Fibroblast of lung (primary cell): ENCODE measurements around the gene DOK1. TPM values are rescaled to one million over a fixed set of nuclear protein-coding genes. Genes with fewer than 3 reads are reported as not detected.

Experiments used
- DNase-seq, 2 donors: peaks; one replicate each; pipeline versions ENCODE4 v3.0.0 to v3.0.0-alpha.2; 2010; ENCODE audit warnings: low read depth in 2 of 2
- H2AFZ ChIP-seq: 2 replicates; pipeline ENCODE4 v1.5.1; 2012; ENCODE audit warnings: low read length, control low read depth, inconsistent platforms
- H3K27ac ChIP-seq: 2 replicates; pipeline ENCODE4 v1.5.1; 2011; ENCODE audit warnings: low read length, control low read depth; ENCODE audit not compliant: insufficient read depth
- H3K27me3 ChIP-seq: 2 replicates; pipeline ENCODE4 v1.5.1; 2011; ENCODE audit warnings: mild to moderate bottlenecking, low read length; ENCODE audit not compliant: control insufficient read depth, insufficient read depth
- H3K36me3 ChIP-seq: 2 replicates; pipeline ENCODE4 v1.5.1; 2011; ENCODE audit warnings: low read length; ENCODE audit not compliant: control insufficient read depth, insufficient read depth
- H3K4me1 ChIP-seq: 2 replicates; pipeline ENCODE4 v1.5.1; 2011; ENCODE audit warnings: low read length; ENCODE audit not compliant: control insufficient read depth, insufficient read depth; ENCODE audit errors: extremely low read depth
- H3K4me2 ChIP-seq: 2 replicates; pipeline ENCODE4 v1.5.1; 2011; ENCODE audit warnings: low read length, control low read depth; ENCODE audit not compliant: insufficient read depth; ENCODE audit errors: extremely low read depth
- H3K4me3 ChIP-seq, 4 experiments: fragments of 200-600 bp in 1 of 4; sonication (generic) in 1 of 4; replicated peaks in 1 of 4; 2 replicates each; pipeline ENCODE4 v1.5.1; 2011 to 2016; ENCODE audit warnings: low read length in 4 of 4, low read depth in 3 of 4, mild to moderate bottlenecking in 3 of 4, control low read depth in 2 of 4, inconsistent platforms in 1 of 4, mixed read lengths in 1 of 4; ENCODE audit not compliant: insufficient read depth in 1 of 4; ENCODE audit errors: control extremely low read depth in 1 of 4
- H3K79me2 ChIP-seq: 2 replicates; pipeline ENCODE4 v1.5.1; 2012; ENCODE audit warnings: mild to moderate bottlenecking, low read length, inconsistent platforms; ENCODE audit not compliant: control insufficient read depth, insufficient read depth
- H3K9ac ChIP-seq: 2 replicates; pipeline ENCODE4 v1.5.1; 2011; ENCODE audit warnings: mild to moderate bottlenecking, low read length, control low read depth; ENCODE audit not compliant: insufficient read depth
- H3K9me3 ChIP-seq: 2 replicates; pipeline ENCODE4 v1.5.1; 2012; ENCODE audit warnings: low read depth, low read length; ENCODE audit not compliant: control insufficient read depth, insufficient read depth
- H4K20me1 ChIP-seq: 2 replicates; pipeline ENCODE4 v1.5.1; 2011; ENCODE audit warnings: low read length; ENCODE audit not compliant: control insufficient read depth, insufficient read depth; ENCODE audit errors: extremely low read depth
- CTCF ChIP-seq, 2 donors: IDR thresholded peaks in 1 of 2; conservative IDR thresholded peaks in 1 of 2; 1 replicate in 1 of 2; 2 replicates in 1 of 2; pipeline ENCODE4 v1.5.1; 2011 to 2012; ENCODE audit warnings: low read length in 2 of 2, control low read depth in 1 of 2, inconsistent platforms in 1 of 2, low read depth in 1 of 2, mild to moderate bottlenecking in 1 of 2
- EZH2 ChIP-seq: IDR thresholded peaks from 2 replicates; pipeline ENCODE4 v1.5.1; 2012; ENCODE audit warnings: low read length, control low read depth, mild to moderate bottlenecking; ENCODE audit errors: missing control alignments
- polyA plus RNA-seq, 2 donors: library from polyadenylated mRNA; depleted of rRNA in 1 of 2; stranded (reverse) in 1 of 2; unstranded in 1 of 2; fragments of >200 nt; gene quantifications; 2 replicates each; pipeline ENCODE4 v1.2.1, GENCODE V29; 2011 to 2012; ENCODE audit warnings: missing spikeins in 1 of 2
- total RNA-seq: library from RNA; depleted of rRNA; stranded (reverse); fragments of >200 nt; gene quantifications from 2 replicates; pipeline ENCODE4 v1.2.1, GENCODE V29; 2014

Gene DOK1
- total and polyA plus RNA-seq, 2 donors (not counting 1 experiment from before 2014, with no cell fraction given), result 11.4 to 31.7 TPM

DNA sequence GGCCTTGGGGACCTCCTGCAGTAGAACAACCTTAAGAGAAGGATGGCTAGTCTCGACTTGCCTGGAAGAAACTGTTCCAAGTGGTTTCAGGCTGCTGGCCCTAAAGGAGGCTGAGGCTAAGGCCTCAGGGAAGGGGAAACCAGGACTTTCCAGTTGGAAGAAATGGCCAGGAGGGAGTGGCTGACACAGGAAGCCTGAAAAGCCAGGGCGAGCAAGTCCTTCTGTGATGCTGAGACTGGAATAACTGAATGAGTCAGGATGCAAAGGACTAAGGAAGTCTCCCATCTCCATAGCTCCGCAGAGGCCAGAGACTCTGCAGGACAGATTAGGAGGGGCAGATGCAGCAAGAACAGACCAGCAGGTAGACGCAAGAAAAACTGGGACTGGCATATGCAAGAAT, 17.4 kb upstream of the DOK1 start:
- DNase-seq, result no peak
- no peak overlapping the region for H3K27ac ChIP-seq

DNA sequence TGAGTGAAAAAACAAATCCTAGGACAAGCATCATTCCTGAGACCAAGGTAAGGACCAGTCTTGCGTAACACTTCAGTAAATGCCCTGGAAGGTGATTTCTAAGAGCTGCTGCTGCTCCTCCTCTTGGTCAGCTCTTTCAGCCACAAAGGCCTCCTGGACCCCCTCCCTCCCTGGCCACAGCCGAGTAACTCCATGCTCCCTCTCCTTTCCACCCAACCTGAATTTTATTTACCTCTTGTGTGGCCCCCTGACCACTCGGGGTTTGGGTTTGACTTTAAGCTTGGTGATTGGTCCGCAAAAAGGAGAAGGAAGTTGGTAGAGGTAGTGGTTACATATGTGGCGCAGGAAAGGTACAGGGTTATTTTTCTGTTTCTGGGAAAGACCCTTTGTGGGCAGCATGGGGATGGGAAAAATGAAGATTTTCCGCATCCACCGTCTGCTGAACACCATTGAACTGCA, 15.6 kb upstream of the DOK1 start:
- no peak for DNase-seq
- Histone ChIP-seq H3K27ac (no peak overlapping the region), H3K36me3 (peaks cover 1% of the 10 kb centered on the region), H4K20me1 (no peaks in the 10 kb centered on the region), H3K9me3 (no peaks in the 10 kb centered on the region), H3K4me2 (no peak overlapping the region), H2AFZ (no peak overlapping the region), H3K79me2 (no peaks in the 10 kb centered on the region), H3K4me3 (no peak overlapping the region), H3K27me3 (peaks cover 2% of the 10 kb centered on the region), H3K4me1 (no peaks in the 10 kb centered on the region), H3K9ac (no peak overlapping the region)
- TF ChIP-seq EZH2 (no peak), CTCF (conservative IDR thresholded peaks at IDR 0.05 in 1 of 2, IDR thresholded peaks at IDR 0.05 in 1 of 2; ENCODE audit: low read depth in 1 of 2, low read length in 2 of 2) (no peak)

More for the DNA sequence above, 17.4 kb upstream of the DOK1 start:
- H3K9ac ChIP-seq, result no peak overlapping the region
- no peaks in the 10 kb centered on the region for H3K79me2 ChIP-seq
- H3K4me3 ChIP-seq, result no peak overlapping the region
- no peaks in the 10 kb centered on the region for H3K4me1 ChIP-seq
- no peaks in the 10 kb centered on the region for H3K9me3 ChIP-seq
- H2AFZ ChIP-seq, result no peak overlapping the region
- peaks cover 2% of the 10 kb centered on the region for H3K27me3 ChIP-seq
- H3K4me2 ChIP-seq, result no peak overlapping the region
- peaks cover 5% of the 10 kb centered on the region for H3K36me3 ChIP-seq
- H4K20me1 ChIP-seq, result no peaks in the 10 kb centered on the region
- TF ChIP-seq CTCF (conservative IDR thresholded peaks at IDR 0.05 in 1 of 2, IDR thresholded peaks at IDR 0.05 in 1 of 2; ENCODE audit: low read depth in 1 of 2, low read length in 2 of 2) (no peak), EZH2 (no peak)

DNA sequence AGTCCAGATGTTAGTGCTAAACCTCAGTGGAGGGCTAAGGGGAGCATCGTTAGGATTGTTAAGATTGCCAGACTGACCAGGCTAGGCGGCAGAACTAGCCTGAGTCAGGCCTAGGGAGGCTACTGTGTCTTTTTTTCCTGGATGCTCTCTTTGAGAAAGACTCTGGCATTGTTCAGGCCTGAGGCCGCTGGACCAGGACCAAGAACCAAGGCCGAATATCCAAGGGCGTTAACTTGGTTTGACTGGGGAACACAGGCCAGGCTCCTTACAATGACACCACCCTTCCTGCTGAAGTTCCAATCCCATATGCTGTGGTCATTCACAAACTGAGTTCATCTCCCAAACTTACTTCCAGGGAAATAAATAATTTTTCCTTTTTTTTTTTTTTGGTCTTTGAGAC, 14.2 kb upstream of the DOK1 start:
- no peaks in the 10 kb centered on the region for H3K4me1 ChIP-seq
- no peaks in the 10 kb centered on the region for H3K9me3 ChIP-seq
- no peak overlapping the region for H3K4me2 ChIP-seq
- no peak overlapping the region for H3K4me3 ChIP-seq
- no peak overlapping the region for H3K27ac ChIP-seq
- no peaks in the 10 kb centered on the region for H3K79me2 ChIP-seq
- H2AFZ ChIP-seq, result no peak overlapping the region
- TF ChIP-seq CTCF (conservative IDR thresholded peaks at IDR 0.05 in 1 of 2, IDR thresholded peaks at IDR 0.05 in 1 of 2; ENCODE audit: low read depth in 1 of 2, low read length in 2 of 2), result no peak
- no peak for TF ChIP-seq EZH2
- H4K20me1 ChIP-seq, result no peaks in the 10 kb centered on the region
- no peak overlapping the region for H3K9ac ChIP-seq
- peaks cover 2% of the 10 kb centered on the region for H3K27me3 ChIP-seq
- DNase-seq, result no peak
- no peaks in the 10 kb centered on the region for H3K36me3 ChIP-seq
